Measurements from ENCODE around the gene CRYBA4.
A peak's percentile ranks its signal among the peaks of the same experiment; 100 is the strongest.

The CRYBA4 gene

GRCh38 chr22:26585104-26585790 lies 36.5 kb upstream of the CRYBA4 start:
- no peak for ATAC-seq (ENCODE audit: insufficient read depth, low read depth)
- Histone ChIP-seq H3K4me2 (ENCODE audit: insufficient read depth, low read length) (no peak overlapping the region), H3K9me3 (ENCODE audit: insufficient read depth, low read length, severe bottlenecking) (no peaks in the 10 kb centered on the region), H3K27me3 (ENCODE audit: insufficient read depth, low read length, poor library complexity) (no peaks in the 10 kb centered on the region), H3K36me3 (ENCODE audit: insufficient read depth, low read length) (peaks cover 8% of the 10 kb centered on the region), H4K20me1 (ENCODE audit: insufficient read depth, low read length) (no peaks in the 10 kb centered on the region; the same call in 1 of the 2 replicates), H3K79me2 (ENCODE audit: insufficient read depth, low read length) (peaks cover 17% of the 10 kb centered on the region), H3K27ac (ENCODE audit: low read length) (no peak overlapping the region), H3K4me3 (ENCODE audit: low read depth in 1 of 2, low read length in 2 of 2) (no peak overlapping the region), H3K4me1 (ENCODE audit: insufficient read depth, low read length) (peaks cover 20% of the 10 kb centered on the region), H3K9ac (ENCODE audit: low read depth, low read length) (no peak overlapping the region), H2AFZ (ENCODE audit: low read depth, low read length) (no peak overlapping the region)
- peak; percentile 17 for DNase-seq
- no peak for TF ChIP-seq EZH2 (IDR thresholded peaks at IDR 0.05; ENCODE audit: borderline replicate concordance, low read depth, low read length, severe bottlenecking)
- no peak for TF ChIP-seq CTCF (IDR thresholded peaks at IDR 0.05; ENCODE audit: borderline replicate concordance, extremely low read depth, low read length, poor library complexity, severe bottlenecking)

GRCh38 chr22:26586556-26587325 lies 35.0 kb upstream of the CRYBA4 start:
- Histone ChIP-seq H4K20me1 (ENCODE audit: insufficient read depth, low read length) (no peaks in the 10 kb centered on the region; the same call in 1 of the 2 replicates), H3K27me3 (ENCODE audit: insufficient read depth, low read length, poor library complexity) (no peaks in the 10 kb centered on the region), H3K36me3 (ENCODE audit: insufficient read depth, low read length) (peaks cover 8% of the 10 kb centered on the region), H3K9me3 (ENCODE audit: insufficient read depth, low read length, severe bottlenecking) (no peaks in the 10 kb centered on the region), H2AFZ (ENCODE audit: low read depth, low read length) (no peak overlapping the region), H3K4me2 (ENCODE audit: insufficient read depth, low read length) (no peak overlapping the region), H3K79me2 (ENCODE audit: insufficient read depth, low read length) (peaks cover 17% of the 10 kb centered on the region), H3K4me3 (ENCODE audit: low read depth in 1 of 2, low read length in 2 of 2) (no peak overlapping the region), H3K27ac (ENCODE audit: low read length) (no peak overlapping the region), H3K9ac (ENCODE audit: low read depth, low read length) (no peak overlapping the region), H3K4me1 (ENCODE audit: insufficient read depth, low read length) (peaks cover 20% of the 10 kb centered on the region)
- no peak for DNase-seq
- TF ChIP-seq CTCF (IDR thresholded peaks at IDR 0.05; ENCODE audit: borderline replicate concordance, extremely low read depth, low read length, poor library complexity, severe bottlenecking) (no peak), EZH2 (IDR thresholded peaks at IDR 0.05; ENCODE audit: borderline replicate concordance, low read depth, low read length, severe bottlenecking) (no peak)
- ATAC-seq (ENCODE audit: insufficient read depth, low read depth), result no peak

GRCh38 chr22:26587991-26588613 lies 33.7 kb upstream of the CRYBA4 start:
- Histone ChIP-seq H4K20me1 (ENCODE audit: insufficient read depth, low read length) (no peaks in the 10 kb centered on the region; the same call in 1 of the 2 replicates), H3K4me2 (ENCODE audit: insufficient read depth, low read length) (peak overlapping the region; percentile 94; the same call in 1 of the 2 replicates), H2AFZ (ENCODE audit: low read depth, low read length) (no peak overlapping the region), H3K4me1 (ENCODE audit: insufficient read depth, low read length) (peaks cover 32% of the 10 kb centered on the region), H3K9ac (ENCODE audit: low read depth, low read length) (no peak overlapping the region), H3K27me3 (ENCODE audit: insufficient read depth, low read length, poor library complexity) (peaks cover 3% of the 10 kb centered on the region), H3K36me3 (ENCODE audit: insufficient read depth, low read length) (no peaks in the 10 kb centered on the region; the same call in 1 of the 2 replicates), H3K79me2 (ENCODE audit: insufficient read depth, low read length) (peaks cover 17% of the 10 kb centered on the region), H3K27ac (ENCODE audit: low read length) (no peak overlapping the region), H3K4me3 (ENCODE audit: low read depth in 1 of 2, low read length in 2 of 2) (no peak overlapping the region), H3K9me3 (ENCODE audit: insufficient read depth, low read length, severe bottlenecking) (no peaks in the 10 kb centered on the region)
- DNase-seq (no peak), ATAC-seq (ENCODE audit: insufficient read depth, low read depth) (no peak)
- TF ChIP-seq CTCF (IDR thresholded peaks at IDR 0.05; ENCODE audit: borderline replicate concordance, extremely low read depth, low read length, poor library complexity, severe bottlenecking) (no peak), EZH2 (IDR thresholded peaks at IDR 0.05; ENCODE audit: borderline replicate concordance, low read depth, low read length, severe bottlenecking) (no peak)

All from DND-41 (cell line).